ENCODE measurements around the gene CTDSP2.

Gene CTDSP2

DNA sequence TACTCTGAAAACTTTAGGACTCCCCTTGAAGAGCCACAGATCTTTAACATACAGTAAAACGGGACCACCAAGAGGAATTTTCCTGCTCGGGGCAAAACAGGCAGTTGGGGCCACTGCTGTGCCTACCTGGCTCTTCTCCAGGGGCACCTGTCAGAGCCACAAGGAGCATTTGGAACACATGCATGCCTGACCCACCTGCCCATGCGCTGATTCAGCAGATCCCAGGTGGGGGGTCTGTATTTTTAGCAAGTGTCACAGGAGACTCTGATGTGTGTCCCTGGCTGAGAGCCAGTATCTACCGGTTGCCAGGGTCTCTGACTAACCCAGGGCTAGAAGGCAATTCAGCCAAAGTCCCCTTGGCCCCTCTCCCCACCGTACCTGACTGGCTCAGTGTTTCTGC lies 6.5 kb downstream of the CTDSP2 start:
- TF ChIP-seq, protein P1, sequence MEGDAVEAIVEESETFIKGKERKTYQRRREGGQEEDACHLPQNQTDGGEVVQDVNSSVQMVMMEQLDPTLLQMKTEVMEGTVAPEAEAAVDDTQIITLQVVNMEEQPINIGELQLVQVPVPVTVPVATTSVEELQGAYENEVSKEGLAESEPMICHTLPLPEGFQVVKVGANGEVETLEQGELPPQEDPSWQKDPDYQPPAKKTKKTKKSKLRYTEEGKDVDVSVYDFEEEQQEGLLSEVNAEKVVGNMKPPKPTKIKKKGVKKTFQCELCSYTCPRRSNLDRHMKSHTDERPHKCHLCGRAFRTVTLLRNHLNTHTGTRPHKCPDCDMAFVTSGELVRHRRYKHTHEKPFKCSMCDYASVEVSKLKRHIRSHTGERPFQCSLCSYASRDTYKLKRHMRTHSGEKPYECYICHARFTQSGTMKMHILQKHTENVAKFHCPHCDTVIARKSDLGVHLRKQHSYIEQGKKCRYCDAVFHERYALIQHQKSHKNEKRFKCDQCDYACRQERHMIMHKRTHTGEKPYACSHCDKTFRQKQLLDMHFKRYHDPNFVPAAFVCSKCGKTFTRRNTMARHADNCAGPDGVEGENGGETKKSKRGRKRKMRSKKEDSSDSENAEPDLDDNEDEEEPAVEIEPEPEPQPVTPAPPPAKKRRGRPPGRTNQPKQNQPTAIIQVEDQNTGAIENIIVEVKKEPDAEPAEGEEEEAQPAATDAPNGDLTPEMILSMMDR (IDR thresholded peaks at IDR 0.05; ENCODE audit: insufficient read depth, low read depth, low read length, missing control alignments): no peak
- DNase-seq (ENCODE audit: low read depth): no peak
- H3K4me3 ChIP-seq (ENCODE audit: low read length): no peak overlapping the region

DNA sequence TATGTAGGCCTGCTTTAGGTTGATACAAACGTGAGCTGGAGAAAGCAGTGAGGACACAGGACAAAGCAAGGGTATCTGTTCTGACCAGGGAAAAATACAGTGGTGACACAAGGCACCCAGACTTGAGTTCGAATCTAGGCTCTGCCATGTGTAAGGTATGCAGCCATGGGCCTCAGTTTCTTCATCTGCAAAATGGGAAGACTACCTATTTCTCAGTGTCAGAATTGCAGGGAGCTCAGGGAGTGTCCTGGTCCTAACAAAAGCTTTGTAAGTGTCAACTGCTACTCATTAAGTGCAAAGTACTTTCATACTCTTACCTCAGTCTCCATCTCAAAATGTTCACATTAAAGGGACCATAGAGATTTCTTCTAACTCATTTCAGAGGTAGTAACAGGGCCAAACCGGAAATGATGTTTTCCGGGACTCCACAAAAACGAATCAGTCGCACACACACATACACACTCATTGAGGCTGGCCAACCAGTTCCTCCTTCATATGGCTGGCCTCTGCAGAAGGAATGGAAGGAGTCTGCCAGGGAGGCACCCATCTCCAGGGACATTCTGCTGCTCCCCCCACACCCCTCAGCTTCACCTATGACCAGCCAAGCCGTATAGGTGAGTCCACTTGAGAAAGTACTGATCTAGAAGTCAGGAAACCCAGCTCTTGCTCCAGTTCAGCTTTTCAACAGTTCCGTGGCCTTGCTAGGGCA lies 7.8 kb downstream of the CTDSP2 start:
- H3K4me3 ChIP-seq (ENCODE audit: low read length): no peak overlapping the region
- DNase-seq (ENCODE audit: low read depth): no peak
- TF ChIP-seq, protein P1 (IDR thresholded peaks at IDR 0.05; ENCODE audit: insufficient read depth, low read depth, low read length, missing control alignments): no peak

DNA sequence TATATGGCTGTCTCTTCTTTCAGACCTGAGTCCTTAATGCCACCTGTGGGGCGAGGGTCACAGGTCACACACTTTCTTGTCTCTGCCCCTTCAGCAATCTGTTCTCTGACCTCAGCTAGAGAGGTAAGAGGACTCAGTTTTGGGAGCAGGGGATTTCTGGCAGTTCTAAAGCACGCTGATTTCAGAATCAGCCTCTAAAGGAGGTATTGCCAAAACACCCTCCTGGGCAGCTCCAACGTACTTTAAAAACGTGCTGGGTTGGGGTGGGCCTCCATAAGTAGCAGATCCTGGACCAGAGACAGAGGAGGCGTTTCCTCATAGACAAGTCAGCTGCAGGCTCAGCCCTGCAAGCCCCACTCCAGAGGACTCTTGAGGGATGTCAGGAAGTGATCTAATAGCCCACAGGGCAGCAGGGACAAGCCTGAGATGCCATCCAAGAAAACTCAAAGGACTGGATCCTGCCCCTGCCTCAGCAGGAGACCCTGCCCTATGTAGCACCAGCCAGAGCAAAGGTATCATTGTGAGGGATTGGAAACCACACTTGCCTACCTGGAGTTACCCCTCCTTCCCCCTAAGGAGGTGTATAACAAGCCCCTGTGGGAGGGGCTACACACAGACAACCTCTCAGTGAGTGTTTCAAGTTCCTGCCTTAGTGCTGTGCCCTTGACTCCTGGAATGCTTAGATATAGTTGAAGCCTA lies 8.5 kb downstream of the CTDSP2 start:
- H3K4me3 ChIP-seq (ENCODE audit: low read length): no peak overlapping the region
- TF ChIP-seq, protein P1 (IDR thresholded peaks at IDR 0.05; ENCODE audit: insufficient read depth, low read depth, low read length, missing control alignments): no peak
- peak; percentile 60 for DNase-seq (ENCODE audit: low read depth)

- TF ChIP-seq, protein P1 (IDR thresholded peaks at IDR 0.05; ENCODE audit: insufficient read depth, low read depth, low read length, missing control alignments): no peak
- no peak overlapping the region for H3K4me3 ChIP-seq (ENCODE audit: low read length)
- peak; percentile 53 for DNase-seq (ENCODE audit: low read depth)
Measured at GRCh38 chr12:57836442-57837375, 9.8 kb downstream of the CTDSP2 start.

DNA sequence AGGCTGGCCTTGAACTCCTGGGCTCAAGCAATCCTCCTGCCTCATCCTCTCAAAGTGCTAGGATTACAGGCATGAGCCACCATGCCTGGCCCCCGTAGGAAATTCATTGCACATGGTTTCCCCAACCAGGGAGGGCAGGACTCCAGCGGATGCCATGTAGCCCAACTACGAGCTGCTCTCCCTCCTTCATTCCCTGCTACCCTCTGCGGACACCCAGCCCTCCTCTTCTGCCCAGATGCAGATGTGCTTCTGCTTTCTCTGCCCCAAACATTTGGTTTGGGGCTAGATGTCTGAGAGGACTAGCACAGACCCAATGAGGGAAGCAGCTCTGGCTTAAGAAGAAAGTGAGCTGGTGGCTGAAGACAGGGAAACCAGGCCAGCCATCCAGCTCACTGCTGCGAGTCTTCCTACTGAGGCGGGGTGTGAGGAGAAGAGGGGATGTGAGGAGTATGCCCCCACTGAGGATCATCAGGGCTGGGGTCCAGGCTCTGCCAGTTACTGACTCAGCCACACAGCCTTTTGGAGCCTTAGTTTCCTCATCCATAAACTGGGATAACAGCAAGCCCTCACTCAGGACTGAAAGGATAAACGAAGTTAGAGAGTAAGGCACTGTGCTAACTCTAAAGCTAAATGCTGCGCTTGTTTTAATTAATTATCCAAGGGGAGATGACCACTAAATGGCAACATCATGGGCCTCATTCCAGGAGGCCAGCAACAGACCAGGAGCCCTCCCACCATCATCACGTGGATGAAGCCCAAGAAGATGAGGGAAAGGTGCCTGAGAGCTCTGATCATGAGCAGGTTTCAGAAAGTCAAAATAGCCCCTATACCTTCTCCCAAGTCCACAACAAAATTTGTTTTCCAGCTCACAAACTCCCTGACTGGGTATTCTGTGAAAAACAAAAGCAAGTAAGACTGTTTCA lies 10.9 kb downstream of the CTDSP2 start:
- H3K4me3 ChIP-seq (ENCODE audit: low read length): no peak overlapping the region
- TF ChIP-seq, protein P1 (IDR thresholded peaks at IDR 0.05; ENCODE audit: insufficient read depth, low read depth, low read length, missing control alignments): no peak
- DNase-seq (ENCODE audit: low read depth): no peak
